HepG2 (cell line): ENCODE data around the gene ADARB2. TPM values are rescaled to one million over a fixed set of nuclear protein-coding genes. Genes with fewer than 3 reads are reported as not detected.

Source experiments
- ATAC-seq: fragments of 200-7000 bp; cut with Tn5 transposase; 3 replicates; pipeline ENCODE4 v1.9.1; 2020; ENCODE audit warnings: mild to moderate bottlenecking, moderate library complexity
- BruUV-seq: library from RNA; stranded (reverse); fragments of 400-500 nt; replicated peaks from 2 replicates; lab custom pipeline; 2021; lab: Mats Ljungman, UMichigan
- CTCF ChIA-PET: fragments of 300-600 bp; formaldehyde crosslinking; extraction: SDS; loops from one replicate; lab custom pipeline; 2021; ENCODE audit warnings: low total read pairs, inconsistent platforms, low intra/inter-chr PET ratio; lab: Yijun Ruan, JAX
- POLR2A ChIA-PET: fragments of 350-600 bp; sonication (Branson Sonifier 250); formaldehyde crosslinking; loops from one replicate; lab custom pipeline; 2020; ENCODE audit warnings: antibody characterized with exemption, inconsistent platforms; lab: Yijun Ruan, JAX
- DNase-seq: peaks from one replicate; pipeline ENCODE4 v3.0.0-alpha.2; 2015; ENCODE audit warnings: low spot score
- FAIRE-seq: peaks from 3 replicates; lab custom pipeline; 2011; peaks lifted over from hg19 to GRCh38; lab: Jason Lieb, UNC
- H2AFZ ChIP-seq: one replicate; pipeline ENCODE4 v1.6.1; 2011; ENCODE audit warnings: low read length, inconsistent platforms
- H3K27ac ChIP-seq: fragments of 300-600 bp; 3 replicates; pipeline ENCODE4 v1.8.0; 2011; ENCODE audit warnings: mixed run types, mild to moderate bottlenecking, mixed read lengths, low read length, inconsistent platforms; ENCODE audit not compliant: insufficient read depth; ENCODE audit errors: extremely low read length
- H3K27me3 ChIP-seq, 2 experiments: fragments of 200-600 bp in 1 of 2; 2 replicates in 1 of 2; 3 replicates in 1 of 2; pipeline versions ENCODE4 v1.6.0 to v1.8.0; 2011; ENCODE audit warnings: low read length in 2 of 2, mild to moderate bottlenecking in 2 of 2, moderate library complexity in 2 of 2, inconsistent platforms in 1 of 2; ENCODE audit not compliant: insufficient read depth in 2 of 2, control insufficient read depth in 1 of 2
- H3K36me3 ChIP-seq, 2 experiments: fragments of 200-600 bp in 1 of 2; replicated peaks in 1 of 2; 2 replicates in 1 of 2; 3 replicates in 1 of 2; pipeline versions ENCODE4 v1.5.1 to v1.8.0; 2011; ENCODE audit warnings: low read length in 2 of 2, inconsistent platforms in 1 of 2; ENCODE audit not compliant: insufficient read depth in 2 of 2, control insufficient read depth in 1 of 2
- H3K4me1 ChIP-seq: 2 replicates; pipeline ENCODE4 v1.5.1; 2012; ENCODE audit warnings: low read length, inconsistent platforms; ENCODE audit not compliant: insufficient read depth
- H3K4me2 ChIP-seq: 2 replicates; pipeline ENCODE4 v1.6.0; 2011; ENCODE audit warnings: low read depth, low read length, inconsistent platforms
- H3K4me3 ChIP-seq, 3 experiments: fragments of 200-600 bp in 1 of 3; sonication (generic), shearing (Covaris generic) in 1 of 3; replicated peaks in 1 of 3; 2 replicates each; pipeline ENCODE4 v1.5.1; 2011 to 2016; ENCODE audit warnings: low read length in 3 of 3, inconsistent platforms in 2 of 3, low read depth in 2 of 3, mild to moderate bottlenecking in 2 of 3, control low read depth in 1 of 3, mixed read lengths in 1 of 3; ENCODE audit not compliant: insufficient read depth in 1 of 3
- H3K79me2 ChIP-seq: one replicate; pipeline ENCODE4 v1.6.1; 2011; ENCODE audit warnings: low read length, inconsistent platforms; ENCODE audit not compliant: insufficient read depth
- H3K9ac ChIP-seq: 2 replicates; pipeline ENCODE4 v1.6.0; 2011; ENCODE audit warnings: mild to moderate bottlenecking, low read depth, low read length, inconsistent platforms; ENCODE audit not compliant: insufficient read depth
- H3K9me3 ChIP-seq: 2 replicates; pipeline ENCODE4 v1.5.1; 2012; ENCODE audit warnings: mild to moderate bottlenecking, low read length
- H4K20me1 ChIP-seq: 2 replicates; pipeline ENCODE4 v1.6.0; 2011; ENCODE audit warnings: inconsistent platforms, mild to moderate bottlenecking, low read length, moderate library complexity; ENCODE audit not compliant: insufficient read depth
- DMAP1 ChIP-seq: IDR thresholded peaks from 2 replicates; pipeline ENCODE4 v1.6.1; 2016
- GTF2F1 ChIP-seq: fragments of 150-350 bp; IDR thresholded peaks from 2 replicates; pipeline ENCODE4 v1.6.1; 2014; ENCODE audit warnings: low read length
- IRX3 ChIP-seq: sonication (generic); formaldehyde crosslinking; IDR thresholded peaks from 2 replicates; pipeline ENCODE4 v1.8.1; 2023; ENCODE audit warnings: mild to moderate bottlenecking, low read depth, missing genetic modification reagents, borderline replicate concordance
- MTA3 ChIP-seq: sonication (generic); formaldehyde crosslinking; IDR thresholded peaks from 2 replicates; pipeline ENCODE4 v1.4.0; 2020; ENCODE audit warnings: missing genetic modification reagents
- NCOA5 ChIP-seq: sonication (generic); formaldehyde crosslinking; IDR thresholded peaks from 2 replicates; pipeline ENCODE4 v1.4.0; 2020; ENCODE audit warnings: missing genetic modification reagents
- PHB2 ChIP-seq: fragments of 450-650 bp; IDR thresholded peaks from 2 replicates; pipeline ENCODE4 v1.6.1; 2018; ENCODE audit not compliant: partially characterized antibody
- POLR2G ChIP-seq: fragments of 200-400 bp; formaldehyde crosslinking; IDR thresholded peaks from 2 replicates; pipeline ENCODE4 v1.6.1; 2018; ENCODE audit warnings: mild to moderate bottlenecking, low read depth, low read length, moderate library complexity
- SALL1 ChIP-seq: sonication (generic); formaldehyde crosslinking; IDR thresholded peaks from 2 replicates; pipeline ENCODE4 v1.8.0; 2022; ENCODE audit warnings: mild to moderate bottlenecking, missing genetic modification reagents
- SP1 ChIP-seq, 2 experiments: fragments of 450-650 bp in 1 of 2; sonication (generic) in 1 of 2; formaldehyde crosslinking in 1 of 2; IDR thresholded peaks; 2 replicates each; pipeline versions ENCODE4 v1.4.0 to v1.6.1; 2016 to 2020; ENCODE audit warnings: missing genetic modification reagents in 1 of 2
- TEAD3 ChIP-seq: optimal IDR thresholded peaks from 2 replicates; pipeline ENCODE3; 2016; ENCODE audit warnings: borderline replicate concordance
- ZC3H13 ChIP-seq: sonication (generic); formaldehyde crosslinking; IDR thresholded peaks from 2 replicates; pipeline ENCODE4 v1.8.1; 2023; ENCODE audit warnings: mild to moderate bottlenecking, missing genetic modification reagents, moderate library complexity
- ZNF263 ChIP-seq: sonication (generic); formaldehyde crosslinking; IDR thresholded peaks from 2 replicates; pipeline ENCODE4 v1.4.0; 2020; ENCODE audit warnings: missing genetic modification reagents
- ZNF343 ChIP-seq: sonication (generic); formaldehyde crosslinking; IDR thresholded peaks from 2 replicates; pipeline ENCODE4 v1.4.0; 2020; ENCODE audit warnings: mild to moderate bottlenecking, missing genetic modification reagents
- ZNF547 ChIP-seq: sonication (generic); formaldehyde crosslinking; IDR thresholded peaks from 2 replicates; pipeline ENCODE4 v1.5.1; 2020; ENCODE audit warnings: mild to moderate bottlenecking, missing genetic modification reagents
- WGBS: methylation state at CpG from one replicate; pipeline ENCODE4 v1.1.6; 2017; ENCODE audit warnings: low lambda C conversion rate; 5-methylcytosine and 5-hydroxymethylcytosine counted together
- in situ Hi-C: cut with HindIII; loops from 2 replicates; pipeline ENCODE4 v1.10.0; 2017; ENCODE audit warnings: low pct_unique_long_range_greater_than_20kb; ENCODE audit not compliant: extremely low pct_ligation_motif_present
- intact Hi-C: fragments of 100-400 bp; cut with micrococcal nuclease; formaldehyde crosslinking; loops from one replicate; pipeline ENCODE4 v1.10.0; 2022; ENCODE audit not compliant: unreplicated experiment
- polyA plus RNA-seq, 8 experiments: library from polyadenylated mRNA; depleted of rRNA in 3 of 8; stranded (reverse) in 7 of 8; unstranded in 1 of 8; fragments of >200 nt; fragmentation: Illumina TruSeq in 4 of 8; extraction: Trizol in 4 of 8; gene quantifications; 2 replicates each; pipeline versions ENCODE4 v1.2.1 to v1.2.3, GENCODE V29; 2011 to 2016; ENCODE audit warnings: low read depth in 4 of 8, missing spikeins in 1 of 8, mixed read lengths in 1 of 8; ENCODE audit not compliant: insufficient read depth in 1 of 8
- total RNA-seq, 5 experiments: library from RNA; depleted of rRNA; stranded (reverse); fragments of >200 nt; fragmentation: Illumina TruSeq; extraction: Trizol; gene quantifications; 2 replicates each; pipeline ENCODE4 v1.2.3, GENCODE V29; 2016; ENCODE audit warnings: low read depth in 1 of 5
- TF ChIP-seq, protein P1 (sequence below): sonication (generic); formaldehyde crosslinking; IDR thresholded peaks from 2 replicates; pipeline ENCODE4 v1.8.0; 2022; ENCODE audit warnings: missing genetic modification reagents, mild to moderate bottlenecking, borderline replicate concordance
- TF ChIP-seq, protein P2 (sequence below): sonication (generic); formaldehyde crosslinking; IDR thresholded peaks from 2 replicates; pipeline ENCODE4 v1.5.0; 2020; ENCODE audit warnings: mild to moderate bottlenecking, missing genetic modification reagents
- TF ChIP-seq, protein P3 (sequence below): IDR thresholded peaks from 2 replicates; pipeline ENCODE4 v1.6.1; 2016
- TF ChIP-seq, protein P4 (sequence below): IDR thresholded peaks from 2 replicates; pipeline ENCODE4 v1.6.1; 2018; ENCODE audit warnings: missing genetic modification reagents
- TF ChIP-seq, protein P5 (sequence below): sonication (generic); formaldehyde crosslinking; IDR thresholded peaks from 2 replicates; pipeline ENCODE4 v1.4.0; 2020; ENCODE audit warnings: mild to moderate bottlenecking, low read depth, missing genetic modification reagents

The ADARB2 gene
- total and polyA plus RNA-seq, 2 of the 13 experiments (the other 11 are each of a cell fraction or from before 2014, with no cell fraction given), result not detected

DNA sequence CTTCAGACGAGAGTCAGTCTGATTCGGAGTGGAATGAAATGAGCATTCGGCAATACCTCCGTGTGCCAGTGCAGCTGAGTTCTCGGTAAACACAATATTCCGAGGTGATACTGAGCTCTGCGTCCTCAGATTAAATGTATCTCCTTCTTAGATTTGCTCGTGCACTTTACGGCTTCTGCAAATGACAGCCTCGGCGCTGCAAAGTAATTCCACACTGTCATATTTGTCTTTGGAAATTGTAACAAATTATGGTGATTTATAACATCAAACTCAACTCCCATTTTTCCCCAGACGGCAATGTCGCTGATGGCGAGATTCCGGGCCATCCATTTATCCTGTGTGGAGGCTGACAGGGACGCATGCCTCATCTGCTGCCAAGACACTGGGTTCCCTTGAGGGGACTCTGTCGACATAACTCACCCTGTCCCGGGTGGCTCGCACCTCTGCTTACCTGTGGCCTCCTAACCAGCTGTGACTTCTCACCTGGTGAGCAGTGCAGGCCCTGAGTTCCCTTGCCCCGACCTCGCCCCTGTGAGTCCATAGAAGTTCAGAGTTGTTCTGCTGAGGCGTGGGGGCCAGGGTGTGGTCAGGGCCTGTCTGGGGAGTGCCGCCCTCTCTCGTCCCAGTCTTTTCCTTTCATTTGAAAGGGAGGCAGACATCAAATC is 201.9 kb downstream of the ADARB2 start (continued):
- no peak for TF ChIP-seq TEAD3 (CRISPR knock-in tag)
- no peak for TF ChIP-seq ZC3H13 (CRISPR knock-in tag)
- no peak for TF ChIP-seq PHB2
- TF ChIP-seq GTF2F1, result no peak

DNA sequence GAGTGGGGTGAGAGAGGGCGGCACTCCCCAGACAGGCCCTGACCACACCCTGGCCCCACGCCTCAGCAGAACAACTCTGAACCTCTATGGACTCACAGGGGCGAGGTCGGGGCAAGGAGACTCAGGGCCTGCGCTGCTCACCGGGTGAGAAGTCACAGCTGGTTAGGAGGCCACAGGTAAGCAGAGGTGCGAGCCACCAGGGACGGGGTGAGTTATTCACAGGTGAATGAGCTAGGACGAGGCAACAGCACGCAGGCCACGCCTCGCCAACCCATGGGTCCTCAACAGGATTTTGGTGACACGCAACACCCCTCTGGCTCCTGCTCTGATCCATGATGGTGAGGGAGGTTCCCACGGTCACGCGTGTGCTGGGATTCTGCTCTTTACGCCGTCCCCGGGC is 202.5 kb downstream of the ADARB2 start:
- no TSS peak for BruUV-seq
- in situ Hi-C loops (no loop called here), intact Hi-C loops (no loop called here)
- FAIRE-seq (no peak), DNase-seq (no peak), ATAC-seq (no peak)
- Histone ChIP-seq H3K27me3 (peaks cover 5 to 30% of the 10 kb centered on the region in 2 experiments; a peak in 4 of 5 replicates), H3K9me3 (no peaks in the 10 kb centered on the region), H3K4me3 (no peak overlapping the region), H2AFZ (no peak overlapping the region), H3K9ac (no peak overlapping the region), H3K79me2 (no peaks in the 10 kb centered on the region), H3K36me3 (no peaks in the 10 kb centered on the region), H3K27ac (no peak overlapping the region), H3K4me2 (no peak overlapping the region), H3K4me1 (no peaks in the 10 kb centered on the region), H4K20me1 (no peaks in the 10 kb centered on the region)
- ChIA-PET POLR2A (no interaction called here), CTCF (no interaction called here)
- 26% methylated on average over 8 of the region's 19 CpGs for WGBS
- TF ChIP-seq NCOA5 (CRISPR knock-in tag) (no peak), SALL1 (CRISPR knock-in tag) (no peak), POLR2G (no peak), IRX3 (no peak), ZNF263 (no peak), ZNF547 (CRISPR knock-in tag) (no peak), ZNF343 (CRISPR knock-in tag) (no peak), DMAP1 (CRISPR knock-in tag) (no peak), MTA3 (CRISPR knock-in tag) (no peak), SP1 (IDR thresholded peaks at IDR 0.05) (no peak), SP1 (CRISPR knock-in tag; IDR thresholded peaks at IDR 0.05) (no peak)
- TF ChIP-seq, protein P1, sequence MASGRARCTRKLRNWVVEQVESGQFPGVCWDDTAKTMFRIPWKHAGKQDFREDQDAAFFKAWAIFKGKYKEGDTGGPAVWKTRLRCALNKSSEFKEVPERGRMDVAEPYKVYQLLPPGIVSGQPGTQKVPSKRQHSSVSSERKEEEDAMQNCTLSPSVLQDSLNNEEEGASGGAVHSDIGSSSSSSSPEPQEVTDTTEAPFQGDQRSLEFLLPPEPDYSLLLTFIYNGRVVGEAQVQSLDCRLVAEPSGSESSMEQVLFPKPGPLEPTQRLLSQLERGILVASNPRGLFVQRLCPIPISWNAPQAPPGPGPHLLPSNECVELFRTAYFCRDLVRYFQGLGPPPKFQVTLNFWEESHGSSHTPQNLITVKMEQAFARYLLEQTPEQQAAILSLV (CRISPR knock-in tag), result no peak
- TF ChIP-seq, protein P2, sequence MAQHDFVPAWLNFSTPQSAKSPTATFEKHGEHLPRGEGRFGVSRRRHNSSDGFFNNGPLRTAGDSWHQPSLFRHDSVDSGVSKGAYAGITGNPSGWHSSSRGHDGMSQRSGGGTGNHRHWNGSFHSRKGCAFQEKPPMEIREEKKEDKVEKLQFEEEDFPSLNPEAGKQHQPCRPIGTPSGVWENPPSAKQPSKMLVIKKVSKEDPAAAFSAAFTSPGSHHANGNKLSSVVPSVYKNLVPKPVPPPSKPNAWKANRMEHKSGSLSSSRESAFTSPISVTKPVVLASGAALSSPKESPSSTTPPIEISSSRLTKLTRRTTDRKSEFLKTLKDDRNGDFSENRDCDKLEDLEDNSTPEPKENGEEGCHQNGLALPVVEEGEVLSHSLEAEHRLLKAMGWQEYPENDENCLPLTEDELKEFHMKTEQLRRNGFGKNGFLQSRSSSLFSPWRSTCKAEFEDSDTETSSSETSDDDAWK (CRISPR knock-in tag), result no peak
- TF ChIP-seq, protein P3, sequence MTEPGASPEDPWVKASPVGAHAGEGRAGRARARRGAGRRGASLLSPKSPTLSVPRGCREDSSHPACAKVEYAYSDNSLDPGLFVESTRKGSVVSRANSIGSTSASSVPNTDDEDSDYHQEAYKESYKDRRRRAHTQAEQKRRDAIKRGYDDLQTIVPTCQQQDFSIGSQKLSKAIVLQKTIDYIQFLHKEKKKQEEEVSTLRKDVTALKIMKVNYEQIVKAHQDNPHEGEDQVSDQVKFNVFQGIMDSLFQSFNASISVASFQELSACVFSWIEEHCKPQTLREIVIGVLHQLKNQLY, result no peak
- TF ChIP-seq, protein P4, sequence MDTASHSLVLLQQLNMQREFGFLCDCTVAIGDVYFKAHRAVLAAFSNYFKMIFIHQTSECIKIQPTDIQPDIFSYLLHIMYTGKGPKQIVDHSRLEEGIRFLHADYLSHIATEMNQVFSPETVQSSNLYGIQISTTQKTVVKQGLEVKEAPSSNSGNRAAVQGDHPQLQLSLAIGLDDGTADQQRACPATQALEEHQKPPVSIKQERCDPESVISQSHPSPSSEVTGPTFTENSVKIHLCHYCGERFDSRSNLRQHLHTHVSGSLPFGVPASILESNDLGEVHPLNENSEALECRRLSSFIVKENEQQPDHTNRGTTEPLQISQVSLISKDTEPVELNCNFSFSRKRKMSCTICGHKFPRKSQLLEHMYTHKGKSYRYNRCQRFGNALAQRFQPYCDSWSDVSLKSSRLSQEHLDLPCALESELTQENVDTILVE (CRISPR knock-in tag), result no peak
- TF ChIP-seq, protein P5, sequence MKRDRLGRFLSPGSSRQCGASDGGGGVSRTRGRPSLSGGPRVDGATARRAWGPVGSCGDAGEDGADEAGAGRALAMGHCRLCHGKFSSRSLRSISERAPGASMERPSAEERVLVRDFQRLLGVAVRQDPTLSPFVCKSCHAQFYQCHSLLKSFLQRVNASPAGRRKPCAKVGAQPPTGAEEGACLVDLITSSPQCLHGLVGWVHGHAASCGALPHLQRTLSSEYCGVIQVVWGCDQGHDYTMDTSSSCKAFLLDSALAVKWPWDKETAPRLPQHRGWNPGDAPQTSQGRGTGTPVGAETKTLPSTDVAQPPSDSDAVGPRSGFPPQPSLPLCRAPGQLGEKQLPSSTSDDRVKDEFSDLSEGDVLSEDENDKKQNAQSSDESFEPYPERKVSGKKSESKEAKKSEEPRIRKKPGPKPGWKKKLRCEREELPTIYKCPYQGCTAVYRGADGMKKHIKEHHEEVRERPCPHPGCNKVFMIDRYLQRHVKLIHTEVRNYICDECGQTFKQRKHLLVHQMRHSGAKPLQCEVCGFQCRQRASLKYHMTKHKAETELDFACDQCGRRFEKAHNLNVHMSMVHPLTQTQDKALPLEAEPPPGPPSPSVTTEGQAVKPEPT (CRISPR knock-in tag), result no peak
